GM18508 (cell line): Measurements from ENCODE around the gene ANAPC1.
"Not testable (repeated sequence)": the region's sequence is repeated elsewhere in the genome, so short reads cannot be mapped to it uniquely, and the experiment has no call there.

Experiments
- ATAC-seq: cut with Tn5 transposase; IDR thresholded peaks from one replicate; pipeline ENCODE4 v1.9.1; 2021; ENCODE audit warnings: moderate number of reproducible peaks; ENCODE audit not compliant: insufficient read depth, unreplicated experiment

ANAPC1 gene

DNA sequence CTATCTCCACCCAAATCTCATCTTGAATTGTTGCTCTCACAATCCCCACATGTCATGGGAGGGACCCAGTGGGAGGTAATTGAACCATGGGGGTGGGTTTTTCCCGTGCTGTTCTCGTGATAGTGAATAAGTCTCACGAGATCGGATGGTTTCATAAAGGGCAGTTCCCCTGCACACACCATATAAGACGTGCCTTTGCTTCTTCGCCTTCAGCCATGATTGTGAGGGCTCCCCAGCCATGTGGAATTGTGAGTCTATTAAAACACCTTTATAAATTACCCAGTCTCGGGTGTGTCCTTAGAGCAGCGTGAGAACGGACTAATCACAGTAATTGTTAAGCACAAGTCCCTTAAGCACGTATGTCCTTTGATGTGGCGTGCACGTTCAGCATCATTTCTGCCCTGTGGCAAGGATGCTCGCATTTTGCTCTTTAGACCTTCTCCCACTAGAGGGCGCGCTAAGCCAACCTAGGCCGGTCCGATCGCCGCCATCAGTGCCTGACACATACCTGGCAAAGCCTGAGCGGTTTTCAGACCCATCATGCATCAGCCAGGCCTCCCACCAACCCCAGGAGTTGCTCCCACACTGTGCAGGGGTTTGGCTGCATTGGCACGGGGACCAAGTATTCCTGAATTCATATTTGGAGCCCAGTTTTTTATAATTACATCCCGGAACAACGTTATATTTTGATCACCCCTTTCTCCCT lies 136.4 kb downstream of the ANAPC1 start:
- ATAC-seq, result not testable (repeated sequence)

DNA sequence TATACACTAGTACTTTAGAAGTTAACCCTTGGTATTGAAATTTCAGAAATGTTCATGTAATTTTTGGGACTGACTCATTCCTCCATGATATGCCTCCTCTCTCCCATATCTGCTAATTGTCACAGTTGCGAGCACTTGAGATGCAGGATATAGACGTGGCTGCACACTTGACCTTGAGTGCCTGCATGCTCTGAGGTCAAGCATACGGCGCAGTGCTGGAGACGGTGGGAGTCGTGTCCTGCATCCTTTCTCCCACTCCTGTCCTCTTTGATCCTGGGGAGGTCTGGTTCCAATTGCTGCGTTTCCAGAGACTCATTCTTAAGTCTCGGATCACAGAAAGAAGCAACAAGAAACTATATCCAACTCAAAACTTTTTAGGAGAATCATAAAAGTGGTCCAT lies 139.2 kb downstream of the ANAPC1 start:
- ATAC-seq, result not testable (repeated sequence)

DNA sequence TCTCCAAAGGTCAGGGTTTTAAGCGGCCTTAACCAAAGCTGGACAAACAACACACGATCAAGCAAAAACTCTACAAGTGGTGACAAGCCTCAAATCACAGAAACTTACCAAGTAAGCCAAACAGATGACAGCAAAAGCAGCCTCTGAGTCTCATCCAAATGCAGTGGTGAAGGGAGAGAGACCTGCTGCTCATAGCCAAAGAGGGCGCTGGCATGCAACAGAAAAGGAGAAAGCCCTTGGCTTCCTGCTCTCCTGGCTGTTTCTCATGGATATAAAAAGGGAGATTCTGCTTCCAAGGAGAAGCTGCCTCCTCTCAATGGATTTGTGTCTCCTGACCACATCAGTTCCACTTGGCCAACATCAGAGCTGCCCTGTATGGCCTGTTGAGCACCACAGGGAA lies 142.5 kb downstream of the ANAPC1 start:
- not testable (repeated sequence) for ATAC-seq

DNA sequence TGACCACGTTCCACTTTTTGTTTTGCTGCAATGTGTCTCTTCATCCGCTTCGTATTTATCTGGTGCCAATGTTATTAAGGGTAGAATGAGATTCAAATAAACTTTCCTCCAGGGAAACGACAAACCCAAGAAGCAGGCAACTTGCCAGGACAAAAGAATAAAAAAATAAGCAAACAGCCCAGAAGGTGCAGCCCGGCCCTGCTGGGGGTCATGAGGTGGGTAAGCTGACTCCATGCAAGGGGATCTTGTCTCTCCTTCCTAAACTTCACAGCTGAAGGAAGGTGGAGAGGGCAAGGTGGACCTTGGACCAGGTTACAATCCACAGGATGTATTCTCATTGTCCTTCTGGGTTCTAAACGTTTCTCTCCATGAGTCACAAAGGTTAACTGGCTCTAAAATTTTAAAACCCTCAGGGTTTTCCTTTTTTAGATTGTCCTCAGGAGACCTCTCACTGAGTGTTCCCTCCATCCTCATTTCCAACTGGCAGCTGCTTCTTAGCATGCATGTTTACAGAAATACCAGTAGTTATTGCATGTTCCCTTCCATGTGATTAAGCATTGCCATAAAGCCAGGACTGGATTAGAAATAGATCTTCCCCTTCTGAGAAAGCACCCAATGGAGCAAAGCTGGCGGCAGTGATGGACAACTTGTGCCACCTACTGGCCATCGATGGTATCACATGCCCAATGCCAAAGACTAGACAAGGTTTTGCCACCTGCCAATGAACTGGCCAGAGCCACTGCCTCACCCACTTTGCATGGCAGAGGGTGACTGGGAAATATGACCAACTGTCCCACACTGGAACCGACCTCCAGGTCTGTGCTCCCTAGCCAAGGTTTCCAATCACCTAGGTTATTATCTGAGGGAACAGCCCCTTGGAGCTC lies 147.9 kb downstream of the ANAPC1 start:
- ATAC-seq, result not testable (repeated sequence)

DNA sequence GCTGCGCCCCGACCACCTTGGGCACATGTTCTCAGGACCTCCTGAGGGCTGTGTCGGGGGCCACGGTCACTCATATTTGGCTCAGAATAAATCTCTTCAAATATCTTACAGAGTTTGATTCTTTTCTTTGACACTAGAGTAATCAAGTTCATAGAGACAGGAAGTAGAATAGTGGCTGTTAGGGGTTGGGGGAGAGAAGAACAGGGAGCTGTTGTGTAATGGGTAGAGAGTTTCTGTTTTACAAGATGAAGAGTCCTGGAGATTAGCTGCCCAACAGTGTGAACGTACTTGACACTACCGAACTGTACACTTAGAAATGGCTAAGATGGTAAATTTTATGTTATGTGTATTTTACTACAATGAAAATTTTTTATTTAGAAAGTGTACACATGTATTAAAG lies 148.6 kb downstream of the ANAPC1 start:
- not testable (repeated sequence) for ATAC-seq

DNA sequence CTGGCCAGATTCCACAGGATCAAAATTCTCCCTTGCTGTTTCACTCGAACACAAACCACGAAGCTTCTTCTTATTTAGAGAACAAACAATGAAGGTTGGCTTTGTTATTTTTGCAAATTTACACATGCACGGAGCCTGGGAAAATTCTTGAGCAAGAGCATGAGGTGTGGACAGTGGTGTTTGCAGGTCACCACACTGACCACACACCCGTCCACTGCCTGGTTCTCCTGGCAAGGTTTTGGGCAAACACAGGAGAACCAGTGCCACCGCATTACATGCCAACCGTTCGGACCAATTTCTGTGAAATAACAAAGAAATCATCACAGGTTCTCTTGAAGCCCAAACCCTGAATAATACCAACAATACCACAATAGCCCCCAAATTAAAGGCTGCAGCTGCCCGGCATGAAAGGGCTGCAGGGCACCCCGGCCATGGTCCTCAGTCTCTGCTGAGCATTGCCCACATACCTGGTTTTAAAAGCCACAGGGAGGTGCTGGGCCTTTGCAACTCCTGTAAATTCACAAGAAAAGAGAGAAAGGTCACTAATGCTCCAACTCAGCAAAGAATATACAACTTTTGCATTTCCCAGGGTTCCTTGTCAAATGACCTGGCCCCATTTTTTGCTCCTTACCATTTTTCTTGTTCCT lies 154.1 kb downstream of the ANAPC1 start:
- ATAC-seq, result not testable (repeated sequence)

DNA sequence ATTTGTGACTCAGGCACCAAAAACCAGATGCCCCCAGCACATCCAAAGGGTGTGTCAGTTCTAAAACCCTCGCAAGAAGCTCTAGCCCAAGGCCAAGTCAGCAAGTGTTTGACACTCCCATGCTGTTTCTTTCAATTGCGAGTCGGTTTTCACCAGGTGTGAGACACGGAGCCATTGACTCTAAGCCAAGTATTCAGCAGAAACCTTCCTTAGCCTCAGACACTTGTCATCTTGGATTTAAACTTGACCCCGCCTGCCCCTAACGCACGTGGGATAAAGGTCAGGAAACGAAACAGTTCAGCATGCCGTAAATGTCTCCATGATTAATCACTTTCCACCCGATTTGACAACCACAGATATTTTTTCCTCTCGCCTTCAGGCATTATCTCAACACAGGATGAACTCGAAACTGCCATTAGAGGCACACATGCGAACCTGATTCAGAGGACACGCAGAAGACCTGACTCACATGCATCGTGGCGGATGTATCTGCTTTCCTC lies 156.3 kb downstream of the ANAPC1 start:
- not testable (repeated sequence) for ATAC-seq

DNA sequence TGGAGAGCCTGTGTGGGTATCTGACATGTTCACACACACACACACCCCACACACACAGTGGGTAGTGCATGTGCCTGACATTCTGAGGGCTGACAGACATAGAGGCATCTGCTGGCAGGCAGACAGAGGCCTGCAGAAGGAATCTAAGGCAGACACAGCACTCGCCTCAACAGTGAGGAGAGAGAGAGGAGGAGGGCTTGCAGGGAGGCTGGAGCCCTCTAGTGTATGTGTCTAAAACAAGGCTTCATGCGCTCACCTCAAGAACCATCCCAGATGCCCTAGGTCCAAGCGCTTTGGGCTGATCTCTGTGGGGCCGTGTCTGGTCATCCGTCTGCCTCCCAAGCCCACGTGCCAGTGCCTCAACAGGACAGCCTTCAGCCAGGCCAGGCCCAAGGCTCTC lies 158.3 kb downstream of the ANAPC1 start:
- not testable (repeated sequence) for ATAC-seq

DNA sequence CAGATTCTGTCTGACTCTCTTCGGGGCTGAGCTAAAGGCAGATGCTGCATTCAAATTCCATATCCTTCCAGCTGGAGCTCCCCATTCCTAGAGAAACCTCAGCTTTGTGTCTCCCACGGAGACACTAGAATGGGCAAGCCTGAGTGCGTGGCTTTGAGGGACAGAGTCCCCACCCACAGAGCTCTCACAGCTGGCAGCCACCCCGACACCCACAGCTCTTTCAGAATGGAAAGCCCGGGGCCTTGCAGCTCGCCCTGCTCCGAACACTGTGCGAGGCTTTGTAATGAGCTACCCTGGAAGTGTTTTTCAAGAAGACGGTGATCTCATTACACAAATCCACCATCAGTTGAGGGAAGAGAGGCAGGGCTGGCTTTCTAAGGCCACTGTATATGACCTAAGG lies 164.4 kb downstream of the ANAPC1 start:
- ATAC-seq, result not testable (repeated sequence)
